ENCODE data around the gene PDLIM7.

The PDLIM7 gene

DNA sequence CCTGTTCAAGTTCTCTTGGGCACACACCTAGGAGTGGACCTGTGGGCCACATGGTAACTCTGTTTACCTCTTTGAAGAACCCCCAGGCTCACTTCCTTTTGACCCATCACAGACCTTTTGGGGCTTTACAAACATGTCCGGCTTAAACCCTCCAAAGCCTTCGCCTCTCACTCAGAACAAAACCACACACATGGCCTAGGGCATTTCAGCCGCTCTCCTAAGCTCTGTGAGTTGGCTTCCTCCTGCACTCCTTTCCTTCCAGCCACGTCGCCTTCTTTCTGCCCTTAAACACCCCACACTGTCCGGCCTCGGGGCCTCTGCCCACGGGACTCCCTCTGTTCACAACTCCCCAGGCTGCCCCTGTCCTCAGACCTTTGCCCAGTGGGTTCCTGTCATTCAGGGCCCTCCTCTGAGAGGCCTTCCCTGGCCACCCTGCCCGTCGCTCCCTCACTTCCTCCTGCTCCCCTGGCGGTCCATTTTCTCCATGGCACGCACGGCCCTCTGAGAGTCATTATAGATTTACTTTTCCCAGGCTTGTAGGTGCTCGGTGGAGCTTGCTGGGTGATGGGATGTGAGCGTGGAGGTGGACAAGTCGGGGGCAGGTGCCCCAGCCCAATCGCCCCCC lies 10.3 kb upstream of the PDLIM7 start:
- Histone ChIP-seq H3K4me3 (ENCODE audit: low read depth, low read length) (no peak overlapping the region), H4K8ac (ENCODE audit: low read depth, low read length) (no peak overlapping the region), H2BK5ac (ENCODE audit: low read depth, low read length, poor library complexity) (no peak overlapping the region), H3K9me3 (ENCODE audit: insufficient read depth, low read depth, low read length) (no peaks in the 10 kb centered on the region), H3K9ac (ENCODE audit: low read length) (no peak overlapping the region), H2AK5ac (ENCODE audit: low read length) (no peak overlapping the region), H3K4me2 (ENCODE audit: low read length) (no peak overlapping the region), H2AFZ (ENCODE audit: insufficient read depth, low read length, poor library complexity) (no peak overlapping the region), H4K12ac (ENCODE audit: low read depth, low read length) (no peak overlapping the region), H3K4me1 (ENCODE audit: control insufficient read depth in 1 of 2, insufficient read depth in 2 of 2, low read length in 2 of 2) (no peaks in the 10 kb centered on the region), H3K23ac (ENCODE audit: low read length) (no peak overlapping the region), H2BK12ac (ENCODE audit: low read length) (no peak overlapping the region), H3K79me2 (ENCODE audit: control insufficient read depth, insufficient read depth, low read length, poor library complexity) (no peaks in the 10 kb centered on the region), H3K18ac (ENCODE audit: low read length) (no peak overlapping the region), H3K14ac (ENCODE audit: low read length) (no peak overlapping the region), H3K27me3 (ENCODE audit: insufficient read depth, low read length) (no peaks in the 10 kb centered on the region), H3K27ac (ENCODE audit: low read depth, low read length) (no peak overlapping the region), H3K79me1 (ENCODE audit: low read length) (no peaks in the 10 kb centered on the region), H3K4ac (ENCODE audit: low read depth, low read length) (no peak overlapping the region), H4K91ac (ENCODE audit: low read depth, low read length) (no peak overlapping the region), H3K36me3 (ENCODE audit: control insufficient read depth in 1 of 2, insufficient read depth in 2 of 2, low read length in 2 of 2) (peaks cover 38 to 48% of the 10 kb centered on the region in 2 experiments), H2BK120ac (ENCODE audit: insufficient read depth, low read length, poor library complexity) (no peak overlapping the region)
- WGBS (ENCODE audit: extremely low coverage, insufficient coverage, insufficient read length), result no CpG with 5 or more reads among the region's 17 CpGs
- no peak for DNase-seq

DNA sequence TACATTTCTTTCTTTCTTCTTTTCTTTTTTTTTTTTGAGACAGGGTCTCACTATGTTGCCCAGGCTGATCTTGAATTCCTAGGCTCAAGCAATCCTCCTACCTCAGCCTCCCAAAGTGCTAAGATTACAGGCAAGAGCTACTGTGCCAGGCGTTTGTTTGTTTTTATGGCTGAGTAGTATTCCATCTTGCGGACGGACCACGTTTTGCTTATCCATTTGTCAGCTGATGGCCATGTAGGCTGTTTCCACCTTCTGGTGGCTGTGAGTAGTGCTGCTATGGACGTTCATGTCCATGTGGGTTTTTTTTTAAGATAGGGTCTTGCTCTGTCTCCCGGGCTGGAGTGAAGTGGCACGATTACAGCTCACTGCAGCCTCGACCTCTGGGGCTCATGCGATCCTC lies 9.8 kb upstream of the PDLIM7 start:
- no peak overlapping the region for H3K9ac ChIP-seq (ENCODE audit: low read length)
- no peak overlapping the region for H3K14ac ChIP-seq (ENCODE audit: low read length)
- no CpG with 5 or more reads among the region's 9 CpGs for WGBS (ENCODE audit: extremely low coverage, insufficient coverage, insufficient read length)
- no peaks in the 10 kb centered on the region for H3K79me2 ChIP-seq (ENCODE audit: control insufficient read depth, insufficient read depth, low read length, poor library complexity)
- DNase-seq, result peak; percentile 34 to 75
- H3K18ac ChIP-seq (ENCODE audit: low read length), result no peak overlapping the region
- no peak overlapping the region for H4K91ac ChIP-seq (ENCODE audit: low read depth, low read length)
- H2AFZ ChIP-seq (ENCODE audit: insufficient read depth, low read length, poor library complexity), result no peak overlapping the region
- no peak overlapping the region for H3K4me3 ChIP-seq (ENCODE audit: low read depth, low read length)
- H3K9me3 ChIP-seq (ENCODE audit: insufficient read depth, low read depth, low read length), result no peaks in the 10 kb centered on the region
- no peak overlapping the region for H2AK5ac ChIP-seq (ENCODE audit: low read length)
- no peak overlapping the region for H3K4me2 ChIP-seq (ENCODE audit: low read length)
- H3K4me1 ChIP-seq (ENCODE audit: control insufficient read depth in 1 of 2, insufficient read depth in 2 of 2, low read length in 2 of 2), result no peaks in the 10 kb centered on the region
- H3K27me3 ChIP-seq (ENCODE audit: insufficient read depth, low read length), result no peaks in the 10 kb centered on the region
- H3K23ac ChIP-seq (ENCODE audit: low read length), result no peak overlapping the region
- no peak overlapping the region for H2BK5ac ChIP-seq (ENCODE audit: low read depth, low read length, poor library complexity)
- H3K27ac ChIP-seq (ENCODE audit: low read depth, low read length), result no peak overlapping the region
- H4K12ac ChIP-seq (ENCODE audit: low read depth, low read length), result no peak overlapping the region
- no peak overlapping the region for H2BK12ac ChIP-seq (ENCODE audit: low read length)
- no peak overlapping the region for H2BK120ac ChIP-seq (ENCODE audit: insufficient read depth, low read length, poor library complexity)
- no peaks in the 10 kb centered on the region for H3K79me1 ChIP-seq (ENCODE audit: low read length)
- peaks cover 32 to 43% of the 10 kb centered on the region in 2 experiments for H3K36me3 ChIP-seq (ENCODE audit: control insufficient read depth in 1 of 2, insufficient read depth in 2 of 2, low read length in 2 of 2)
- no peak overlapping the region for H4K8ac ChIP-seq (ENCODE audit: low read depth, low read length)
- H3K4ac ChIP-seq (ENCODE audit: low read depth, low read length), result no peak overlapping the region

GRCh38 chr5:177505075-177505474 lies 7.7 kb upstream of the PDLIM7 start:
- no peaks in the 10 kb centered on the region for H3K79me1 ChIP-seq (ENCODE audit: low read length)

GRCh38 chr5:177504086-177505056 lies 7.0 kb upstream of the PDLIM7 start:
- Histone ChIP-seq H3K36me3 (ENCODE audit: control insufficient read depth in 1 of 2, insufficient read depth in 2 of 2, low read length in 2 of 2) (peaks cover 11 to 20% of the 10 kb centered on the region in 2 experiments), H3K9ac (ENCODE audit: low read length) (no peak overlapping the region), H3K4me1 (ENCODE audit: control insufficient read depth in 1 of 2, insufficient read depth in 2 of 2, low read length in 2 of 2) (no peaks in the 10 kb centered on the region), H3K18ac (ENCODE audit: low read length) (no peak overlapping the region), H2BK120ac (ENCODE audit: insufficient read depth, low read length, poor library complexity) (no peak overlapping the region), H3K4me3 (ENCODE audit: low read depth, low read length) (no peak overlapping the region), H2BK12ac (ENCODE audit: low read length) (no peak overlapping the region), H3K79me1 (ENCODE audit: low read length) (no peaks in the 10 kb centered on the region), H2AK5ac (ENCODE audit: low read length) (no peak overlapping the region), H3K79me2 (ENCODE audit: control insufficient read depth, insufficient read depth, low read length, poor library complexity) (no peaks in the 10 kb centered on the region), H2BK5ac (ENCODE audit: low read depth, low read length, poor library complexity) (no peak overlapping the region), H4K91ac (ENCODE audit: low read depth, low read length) (no peak overlapping the region), H3K23ac (ENCODE audit: low read length) (no peak overlapping the region), H3K4ac (ENCODE audit: low read depth, low read length) (no peak overlapping the region), H4K12ac (ENCODE audit: low read depth, low read length) (no peak overlapping the region), H2AFZ (ENCODE audit: insufficient read depth, low read length, poor library complexity) (no peak overlapping the region), H3K9me3 (ENCODE audit: insufficient read depth, low read depth, low read length) (no peaks in the 10 kb centered on the region), H4K8ac (ENCODE audit: low read depth, low read length) (no peak overlapping the region), H3K27me3 (ENCODE audit: insufficient read depth, low read length) (no peaks in the 10 kb centered on the region), H3K27ac (ENCODE audit: low read depth, low read length) (no peak overlapping the region), H3K14ac (ENCODE audit: low read length) (no peak overlapping the region), H3K4me2 (ENCODE audit: low read length) (no peak overlapping the region)
- no CpG with 5 or more reads among the region's 47 CpGs for WGBS (ENCODE audit: extremely low coverage, insufficient coverage, insufficient read length)
- no peak for DNase-seq

More at GRCh38 chr5:177505075-177505474, 7.7 kb upstream of the PDLIM7 start:
- no CpG with 5 or more reads among the region's 4 CpGs for WGBS (ENCODE audit: extremely low coverage, insufficient coverage, insufficient read length)
- Histone ChIP-seq H2BK12ac (ENCODE audit: low read length) (no peak overlapping the region), H3K27ac (ENCODE audit: low read depth, low read length) (no peak overlapping the region), H2AFZ (ENCODE audit: insufficient read depth, low read length, poor library complexity) (no peak overlapping the region), H3K18ac (ENCODE audit: low read length) (no peak overlapping the region), H3K4ac (ENCODE audit: low read depth, low read length) (no peak overlapping the region), H3K27me3 (ENCODE audit: insufficient read depth, low read length) (no peaks in the 10 kb centered on the region), H2AK5ac (ENCODE audit: low read length) (no peak overlapping the region), H2BK120ac (ENCODE audit: insufficient read depth, low read length, poor library complexity) (no peak overlapping the region), H4K8ac (ENCODE audit: low read depth, low read length) (no peak overlapping the region), H3K9me3 (ENCODE audit: insufficient read depth, low read depth, low read length) (no peaks in the 10 kb centered on the region), H2BK5ac (ENCODE audit: low read depth, low read length, poor library complexity) (no peak overlapping the region), H3K14ac (ENCODE audit: low read length) (no peak overlapping the region), H3K4me1 (ENCODE audit: control insufficient read depth in 1 of 2, insufficient read depth in 2 of 2, low read length in 2 of 2) (no peaks in the 10 kb centered on the region), H3K4me3 (ENCODE audit: low read depth, low read length) (no peak overlapping the region), H4K91ac (ENCODE audit: low read depth, low read length) (no peak overlapping the region), H3K4me2 (ENCODE audit: low read length) (no peak overlapping the region), H3K9ac (ENCODE audit: low read length) (no peak overlapping the region), H3K23ac (ENCODE audit: low read length) (no peak overlapping the region), H3K36me3 (ENCODE audit: control insufficient read depth in 1 of 2, insufficient read depth in 2 of 2, low read length in 2 of 2) (peaks cover 12 to 24% of the 10 kb centered on the region in 2 experiments), H4K12ac (ENCODE audit: low read depth, low read length) (no peak overlapping the region), H3K79me2 (ENCODE audit: control insufficient read depth, insufficient read depth, low read length, poor library complexity) (no peaks in the 10 kb centered on the region)
- DNase-seq, result no peak

Data from trophoblast cell (in vitro differentiated cells and primary cell).